NB4 (cell line): ENCODE data around the gene ZNF776.

Source experiments
- DNase-seq: peaks from one replicate; pipeline ENCODE4 v3.0.0; 2010; ENCODE audit warnings: low read depth
- H3K4me3 ChIP-seq: one replicate; pipeline ENCODE4 v1.5.1; 2011; ENCODE audit warnings: mild to moderate bottlenecking, low read depth, low read length, moderate library complexity
- CTCF ChIP-seq: IDR thresholded peaks from one replicate; pipeline ENCODE4 v1.5.1; 2012; ENCODE audit warnings: low read depth, low read length
- MAX ChIP-seq: IDR thresholded peaks from 2 replicates; pipeline ENCODE4 v1.6.1; 2011; ENCODE audit warnings: low read depth, low read length
- MYC ChIP-seq: IDR thresholded peaks from 2 replicates; pipeline ENCODE4 v1.6.1; 2011; ENCODE audit warnings: low read depth, low read length
- POLR2A ChIP-seq: IDR thresholded peaks from 2 replicates; pipeline ENCODE4 v1.6.1; 2011; ENCODE audit warnings: mild to moderate bottlenecking; ENCODE audit not compliant: insufficient read length; ENCODE audit errors: extremely low read depth

Gene ZNF776

GRCh38 chr19:57754091-57754673 lies 7.6 kb downstream of the ZNF776 start:
- H3K4me3 ChIP-seq = no peak overlapping the region
- DNase-seq = no peak
- TF ChIP-seq MYC (no peak), CTCF (no peak), POLR2A (no peak), MAX (no peak)

- no peak for TF ChIP-seq POLR2A
- no peak for TF ChIP-seq MYC
- DNase-seq = no peak
- no peak overlapping the region for H3K4me3 ChIP-seq
Observed at GRCh38 chr19:57755031-57755430, 8.4 kb downstream of the ZNF776 start.

GRCh38 chr19:57757941-57758340 lies 11.3 kb downstream of the ZNF776 start:
- TF ChIP-seq MAX (no peak), MYC (no peak), POLR2A (no peak), CTCF (no peak)

GRCh38 chr19:57759096-57759495 lies 12.5 kb downstream of the ZNF776 start:
- no peak overlapping the region for H3K4me3 ChIP-seq
- peak; percentile 44 for DNase-seq
- TF ChIP-seq MYC = no peak
- TF ChIP-seq CTCF = no peak
- TF ChIP-seq POLR2A = no peak
- no peak for TF ChIP-seq MAX

More at GRCh38 chr19:57757941-57758340, 11.3 kb downstream of the ZNF776 start:
- DNase-seq = no peak
- no peak overlapping the region for H3K4me3 ChIP-seq

GRCh38 chr19:57769345-57770131 lies 22.9 kb downstream of the ZNF776 start, which contains the start of gene ZNF586:
Gene ZNF586, plus strand, starts transcription at chr19:57769676. Its CDS starts 167 bp downstream, at chr19:57769843.
- peak; percentile 72 for TF ChIP-seq POLR2A
- peak; percentile 60; the same call in 1 of the 2 replicates for TF ChIP-seq MAX
- TF ChIP-seq CTCF = no peak
- 0 out of 2 replicates have a peak, but pooled peaks have one; percentile 40 for TF ChIP-seq MYC
- peak within 1 kb of the TSS; percentile 74 for H3K4me3 ChIP-seq
- DNase-seq = peak; percentile 90

- H3K4me3 ChIP-seq = no peak overlapping the region
- TF ChIP-seq MAX (no peak), MYC (no peak), CTCF (no peak), POLR2A (no peak)
- no peak for DNase-seq
Observed at GRCh38 chr19:57771417-57771816, 24.8 kb downstream of the ZNF776 start.
